Activated T-cell treated with anti-CD3 and anti-CD28 coated beads, Interleukin-2, amount 50 U/mL, for 1 hour (primary cell): Measurements from ENCODE around the gene ADAM19.
"Not testable (repeated sequence)": the region's sequence is repeated elsewhere in the genome, so short reads cannot be mapped to it uniquely, and the experiment has no call there.

Source experiments
- DNase-seq: peaks from one replicate; pipeline ENCODE4 v3.0.0-alpha.2; 2020

ADAM19 gene

GRCh38 chr5:157513182-157513581, 62.4 kb downstream of the ADAM19 start:
- no peak for DNase-seq

DNA sequence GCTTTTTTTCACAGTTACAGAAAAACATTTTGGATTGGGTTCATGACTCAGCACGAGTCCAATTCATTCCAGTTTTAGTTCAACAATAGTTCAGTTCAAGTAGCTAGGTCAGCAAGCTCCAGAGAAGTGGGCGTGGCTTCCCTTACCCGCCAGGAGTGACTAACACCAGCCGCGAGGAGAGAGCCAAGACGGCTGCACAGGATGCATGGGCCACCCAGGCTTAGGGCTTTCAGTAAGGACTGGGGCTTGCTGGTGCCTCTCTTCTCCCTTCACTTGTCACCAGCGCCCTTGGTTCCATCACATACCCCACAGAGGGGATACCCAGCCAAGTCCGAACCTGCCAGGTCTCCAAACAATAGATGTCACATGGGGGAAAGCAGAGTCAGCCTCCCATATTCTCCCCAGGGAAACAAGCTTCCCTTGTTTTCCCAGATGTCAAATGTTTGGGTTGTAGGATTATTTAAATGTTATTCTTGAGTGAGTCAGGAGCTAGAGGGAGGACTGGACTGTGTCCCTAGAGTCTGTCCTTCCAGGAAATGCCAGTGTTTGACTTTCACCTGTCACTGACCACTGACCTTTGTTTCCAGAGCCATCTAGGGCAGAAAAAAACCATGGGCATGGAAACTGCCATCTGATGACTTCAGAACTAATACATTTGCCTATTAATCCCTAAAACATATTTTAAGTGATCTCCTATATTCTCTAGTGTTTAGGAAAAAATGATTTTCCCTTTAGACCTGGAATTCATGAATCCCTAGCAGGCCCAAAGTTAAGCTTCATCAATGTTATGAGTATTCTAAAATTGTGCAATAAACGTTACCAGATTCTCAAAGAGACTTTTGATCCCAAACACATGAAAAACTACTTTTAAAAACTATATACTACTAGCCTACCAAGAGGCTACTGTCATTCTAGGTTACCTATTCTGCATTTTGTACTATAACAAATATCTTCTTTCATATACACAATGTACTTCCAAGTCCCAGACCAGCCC, 63.6 kb downstream of the ADAM19 start:
- no peak for DNase-seq

DNA sequence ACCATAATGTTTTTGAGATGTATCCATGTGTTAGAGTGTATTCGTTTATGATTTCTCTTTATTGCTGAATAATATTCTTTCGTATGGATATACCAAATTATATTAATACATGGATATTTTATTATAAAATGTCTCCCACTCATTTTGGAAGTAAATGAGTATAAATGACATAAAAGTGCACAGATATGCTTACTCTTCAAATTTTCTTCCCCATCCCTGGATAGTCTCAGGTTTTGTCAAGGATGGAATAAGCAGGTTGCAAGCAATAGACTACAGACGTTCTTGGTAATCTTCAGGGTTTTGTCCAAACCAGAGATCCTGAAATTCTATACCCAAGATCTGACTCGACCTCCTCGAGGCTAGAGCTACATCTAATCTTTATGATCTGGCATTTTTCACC, 64.9 kb downstream of the ADAM19 start:
- DNase-seq = no peak

GRCh38 chr5:157509587-157509986, 66.0 kb downstream of the ADAM19 start:
- no peak for DNase-seq

DNA sequence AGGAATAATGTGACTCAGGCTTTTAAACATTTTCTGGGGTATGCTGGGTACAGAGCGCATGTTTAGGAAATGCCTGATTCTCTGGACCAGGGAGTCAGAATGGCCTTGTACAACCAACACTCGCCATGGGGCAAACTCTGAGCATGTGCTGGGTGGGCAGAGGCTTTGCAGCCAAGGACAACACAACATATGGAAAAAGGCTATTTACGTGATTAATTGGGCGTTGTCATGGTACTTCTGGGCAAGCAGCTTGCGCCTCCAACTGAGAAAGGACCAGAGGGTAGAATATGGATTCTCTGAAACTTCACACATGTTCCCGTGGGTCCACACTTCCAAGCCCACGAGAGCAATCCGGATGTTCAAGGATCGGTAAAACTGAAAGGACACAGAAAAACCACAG, 66.5 kb downstream of the ADAM19 start:
- no peak for DNase-seq

DNA sequence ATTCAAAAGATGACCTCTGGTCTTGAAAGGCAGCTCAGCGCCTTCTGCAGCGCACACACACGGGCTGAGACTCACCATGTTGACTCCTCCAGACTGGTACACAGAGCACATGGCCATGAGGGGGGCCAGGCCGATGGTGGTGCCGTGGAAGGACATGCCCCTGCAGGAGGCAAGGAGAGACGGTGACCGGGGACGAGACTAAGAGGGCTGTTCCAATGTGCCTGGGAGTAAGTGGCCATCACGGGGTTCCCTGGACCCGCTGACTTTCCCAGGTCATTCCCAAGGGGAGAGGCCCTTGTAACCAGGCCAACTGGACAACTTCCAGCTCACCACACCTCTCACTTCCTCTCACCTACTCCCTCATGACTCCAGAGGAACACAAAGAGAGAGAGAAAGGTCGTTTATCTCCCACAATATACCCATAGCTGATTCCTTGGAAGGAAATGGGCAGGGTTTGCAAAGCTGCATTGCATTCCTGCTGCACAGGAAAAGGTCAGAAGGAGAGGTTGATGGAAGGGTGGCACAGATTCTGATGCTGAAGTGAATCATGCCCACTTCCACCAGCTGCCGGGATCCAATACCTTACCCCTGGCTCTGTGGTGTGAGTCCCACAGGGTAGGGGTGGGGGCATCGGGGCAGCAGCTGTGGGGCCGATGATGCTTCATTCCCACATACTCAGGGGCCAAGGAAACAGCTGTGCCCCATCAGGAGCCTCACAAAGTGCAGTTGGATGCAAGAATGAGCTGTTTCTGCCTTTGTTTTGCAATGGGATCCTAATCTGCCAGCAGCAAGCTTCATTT, 68.4 kb downstream of the ADAM19 start:
- no peak for DNase-seq

GRCh38 chr5:157506066-157506590, 69.4 kb downstream of the ADAM19 start:
- DNase-seq = no peak

DNA sequence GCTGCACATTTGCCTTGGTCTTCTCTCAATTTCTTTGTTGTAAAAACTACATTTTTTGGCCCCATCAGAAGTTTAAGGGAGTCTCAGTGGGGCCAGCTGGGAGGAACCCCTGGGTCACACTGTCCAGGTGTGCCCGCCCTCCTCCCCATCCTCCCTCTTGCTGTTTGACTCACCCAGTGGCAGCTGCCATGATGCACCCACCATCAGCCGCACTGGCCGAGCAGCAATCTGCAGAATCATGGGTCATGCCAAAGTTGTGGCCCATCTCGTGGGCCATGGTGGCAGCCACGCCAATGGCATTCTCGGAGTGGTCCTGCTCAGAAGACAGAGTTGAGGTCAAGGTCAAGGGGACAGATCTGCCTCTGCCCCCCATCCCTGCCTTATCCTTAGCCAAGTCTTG, 70.1 kb downstream of the ADAM19 start:
- DNase-seq = no peak

DNA sequence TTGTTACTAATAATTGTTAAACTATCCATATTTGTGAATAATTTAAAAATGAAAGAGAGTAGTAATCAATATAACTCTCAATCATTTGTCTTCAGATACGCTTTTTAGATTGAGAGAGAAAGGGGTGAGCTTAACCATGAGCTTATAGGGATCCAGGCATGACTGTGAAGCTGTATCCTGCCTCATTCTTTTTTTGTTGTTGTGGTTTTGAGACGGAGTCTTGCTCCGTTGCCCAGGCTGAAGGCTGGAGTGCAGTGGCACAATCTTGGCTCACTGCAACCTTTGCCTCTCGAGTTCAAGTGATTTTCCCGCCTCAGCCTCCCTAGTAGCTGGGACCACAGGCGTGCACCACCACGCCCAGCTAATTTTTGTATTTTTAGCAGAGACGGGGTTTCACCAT, 71.5 kb downstream of the ADAM19 start:
- DNase-seq = no peak

- no peak for DNase-seq
Observed at GRCh38 chr5:157502143-157502647, 73.4 kb downstream of the ADAM19 start.

DNA sequence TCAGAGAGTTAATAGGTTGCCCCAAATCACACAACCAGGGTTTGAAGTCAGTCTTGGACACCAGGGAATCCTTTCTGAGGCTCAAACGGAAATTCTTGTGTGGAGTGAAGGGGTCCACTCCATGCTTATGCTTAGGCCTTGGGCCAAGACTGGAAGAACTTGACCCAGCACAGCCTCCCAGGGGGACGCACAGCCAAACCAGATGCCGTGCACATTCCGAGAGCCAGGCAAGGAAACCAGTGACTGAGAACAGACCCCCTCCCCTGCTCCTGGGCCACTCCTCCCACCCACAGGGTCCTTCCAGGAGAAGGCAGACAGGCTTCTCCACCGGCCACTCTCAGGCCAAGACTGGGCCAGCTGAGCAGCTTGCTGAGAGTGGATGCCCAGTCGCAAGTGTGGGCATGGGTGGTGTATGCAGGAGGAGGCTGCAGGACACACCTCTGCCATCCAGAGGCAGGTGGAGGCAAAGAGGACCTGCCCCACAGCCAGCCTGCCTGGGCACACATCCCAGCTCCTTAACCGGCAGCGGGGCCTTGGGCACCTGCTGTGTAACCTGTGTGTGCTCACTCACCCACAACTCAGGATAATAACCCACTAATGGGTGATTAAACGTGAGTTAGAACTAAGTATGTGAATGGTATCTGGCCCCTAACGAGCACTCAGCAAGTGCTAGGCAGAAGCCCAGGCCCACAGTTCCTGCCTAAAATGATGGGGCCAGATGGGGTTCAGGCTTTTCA, 77.5 kb downstream of the ADAM19 start:
- no peak for DNase-seq

DNA sequence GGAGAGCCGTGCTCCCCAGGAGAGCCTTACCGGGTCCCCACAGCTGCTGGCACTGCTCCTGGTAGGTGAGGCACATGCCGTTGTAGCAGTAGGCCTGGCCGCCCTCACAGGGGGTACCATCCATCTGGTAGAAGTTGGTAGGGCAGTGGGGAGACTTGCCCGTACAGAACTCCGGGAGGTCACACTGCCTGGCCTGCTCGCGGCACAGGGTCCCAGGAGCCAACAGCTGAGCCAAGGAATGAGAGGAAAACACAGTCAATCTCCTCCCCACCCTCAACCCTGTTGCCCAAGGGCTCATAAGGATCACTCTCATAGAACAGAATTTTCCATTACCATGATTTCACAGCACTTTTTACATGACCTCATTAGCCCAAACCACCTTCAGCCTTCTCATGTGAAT, 78.7 kb downstream of the ADAM19 start:
- DNase-seq = no peak

DNA sequence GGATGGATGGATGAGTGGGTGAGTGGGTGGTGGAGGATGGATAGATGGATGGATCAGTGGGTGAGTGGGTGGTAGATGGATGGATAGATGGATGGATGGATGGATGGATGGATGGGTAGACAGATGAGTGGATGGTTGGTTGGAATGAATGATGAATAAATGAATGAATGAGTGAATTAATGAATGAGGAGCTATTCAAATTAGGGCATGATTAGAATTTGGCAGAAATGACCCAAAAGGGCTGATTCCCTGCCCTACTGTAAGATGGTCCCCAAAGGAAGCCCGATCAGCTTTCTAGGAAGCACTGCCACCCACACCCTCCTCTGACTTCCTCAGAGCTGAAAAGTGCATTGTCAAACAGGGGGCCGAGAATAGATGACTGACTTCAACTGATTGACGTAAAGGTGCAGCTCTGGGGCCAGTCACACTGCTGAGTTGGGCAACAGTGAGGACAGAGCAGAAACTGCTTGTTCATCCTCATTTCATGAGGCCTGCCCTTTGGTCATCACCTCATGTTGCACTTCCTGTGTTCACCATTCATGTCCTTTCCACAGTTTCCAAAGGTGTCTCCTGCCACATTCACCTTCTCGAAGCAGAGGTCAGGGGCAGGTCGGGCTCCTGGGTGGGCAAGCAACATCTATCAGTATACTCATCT, 81.3 kb downstream of the ADAM19 start:
- no peak for DNase-seq

DNA sequence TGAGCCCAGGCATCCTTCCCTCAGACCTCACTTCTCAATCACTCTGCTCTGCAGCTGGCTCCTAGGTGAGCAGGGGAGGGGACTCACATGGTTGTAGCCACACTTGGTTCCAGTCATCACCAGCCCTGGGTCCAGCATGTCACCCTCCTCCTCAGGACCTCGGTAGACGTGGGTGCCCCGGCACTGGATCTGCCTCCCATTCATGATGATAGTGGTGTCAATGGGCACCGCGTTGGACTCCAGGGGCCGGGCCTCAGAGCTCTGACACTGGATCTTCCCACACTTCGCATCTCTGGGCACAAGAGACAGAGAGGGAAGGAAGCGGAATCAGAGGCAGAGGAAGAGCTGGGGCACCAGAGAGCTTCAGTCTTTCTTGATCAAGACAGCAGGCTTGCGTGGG, 82.7 kb downstream of the ADAM19 start:
- no peak for DNase-seq

DNA sequence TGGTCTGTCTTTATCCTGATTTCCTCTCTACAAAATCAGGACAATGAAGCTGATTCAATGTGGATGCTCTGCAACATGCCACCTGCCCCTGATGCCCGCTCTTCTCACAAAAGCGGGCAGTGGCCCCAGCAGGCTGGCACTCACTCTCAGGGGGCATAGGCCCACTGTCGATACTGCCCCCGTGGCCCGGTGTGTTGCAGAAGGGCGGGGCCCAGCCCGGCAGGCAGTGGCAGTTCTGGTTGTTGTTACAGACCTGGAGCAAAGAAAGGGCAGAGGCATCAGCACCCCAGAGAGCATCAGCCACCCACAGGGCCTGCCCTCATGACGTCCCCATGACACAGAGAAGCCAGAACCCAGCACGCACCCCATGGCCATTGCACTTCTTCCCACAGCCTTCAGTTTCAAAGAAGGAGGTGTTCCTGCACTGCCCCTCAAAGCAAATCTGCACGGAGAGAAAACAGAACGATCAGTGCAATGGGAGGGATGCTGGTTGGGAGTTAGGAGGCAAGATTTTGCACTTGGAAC, 84.0 kb downstream of the ADAM19 start:
- DNase-seq = no peak

- no peak for DNase-seq
Observed at GRCh38 chr5:157487358-157487757, 88.2 kb downstream of the ADAM19 start.

GRCh38 chr5:157486861-157487260, 88.7 kb downstream of the ADAM19 start:
- no peak for DNase-seq

DNA sequence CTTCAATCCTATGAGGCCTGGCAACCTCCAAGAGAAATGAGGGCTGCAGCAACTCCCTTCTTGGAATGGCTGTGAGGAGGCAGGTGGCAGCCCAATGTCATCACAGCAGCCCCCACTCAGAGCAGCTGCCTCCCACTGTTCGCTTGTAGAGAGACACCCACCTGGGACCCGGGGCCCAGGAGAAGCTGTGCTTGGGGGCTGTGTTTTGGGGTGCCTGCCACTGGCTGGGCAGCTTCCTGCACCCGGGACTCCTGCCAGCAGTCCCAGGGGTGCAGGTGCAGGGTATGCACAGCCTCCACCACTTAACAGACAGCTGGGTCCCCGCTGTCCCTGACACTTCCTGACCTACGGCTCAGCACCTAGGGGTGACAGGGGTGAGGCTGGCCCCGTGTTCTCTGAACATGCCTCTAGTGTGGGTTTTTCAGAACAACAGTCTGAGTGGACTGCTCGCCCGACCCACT, 89.3 kb downstream of the ADAM19 start:
- no peak for DNase-seq

GRCh38 chr5:157485811-157486210, 89.8 kb downstream of the ADAM19 start:
- no peak for DNase-seq

DNA sequence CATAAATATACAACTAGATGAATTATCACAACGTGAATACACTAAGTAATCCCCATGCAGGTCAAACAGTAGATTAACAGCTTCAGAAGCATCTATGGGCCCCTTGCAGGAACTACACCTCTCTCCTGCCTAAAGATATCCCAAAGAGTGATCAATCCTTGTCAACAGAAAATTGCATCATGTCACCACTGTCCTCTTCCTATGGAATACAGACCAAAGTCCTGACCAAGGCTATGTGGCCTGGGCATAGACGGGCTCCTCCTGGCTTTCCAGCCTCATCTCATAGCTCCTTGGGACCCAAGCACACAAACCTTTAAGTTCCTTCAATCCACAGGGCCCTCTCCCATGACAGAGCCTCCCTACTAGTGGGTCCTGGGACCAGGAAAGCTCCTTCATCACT, 90.2 kb downstream of the ADAM19 start:
- no peak for DNase-seq

DNA sequence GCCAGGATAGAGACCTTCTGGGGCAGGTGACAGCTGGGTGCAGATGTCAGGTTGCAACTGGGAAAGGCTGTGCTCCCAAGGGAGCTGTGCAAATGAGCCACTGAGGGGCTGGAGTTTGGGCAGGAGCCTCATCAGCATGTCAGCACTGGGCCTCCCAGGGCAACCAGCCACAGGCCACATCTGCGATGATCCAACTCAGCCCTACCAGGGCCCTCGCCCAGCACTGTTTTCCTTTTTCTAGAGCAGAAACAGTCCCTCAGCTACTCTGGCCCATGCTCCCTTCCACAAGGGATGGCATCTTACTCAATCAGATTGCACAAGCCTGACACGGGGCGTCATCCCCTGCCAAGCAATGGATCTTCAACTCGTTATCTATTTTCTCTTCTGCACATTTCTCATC, 90.8 kb downstream of the ADAM19 start:
- no peak for DNase-seq

DNA sequence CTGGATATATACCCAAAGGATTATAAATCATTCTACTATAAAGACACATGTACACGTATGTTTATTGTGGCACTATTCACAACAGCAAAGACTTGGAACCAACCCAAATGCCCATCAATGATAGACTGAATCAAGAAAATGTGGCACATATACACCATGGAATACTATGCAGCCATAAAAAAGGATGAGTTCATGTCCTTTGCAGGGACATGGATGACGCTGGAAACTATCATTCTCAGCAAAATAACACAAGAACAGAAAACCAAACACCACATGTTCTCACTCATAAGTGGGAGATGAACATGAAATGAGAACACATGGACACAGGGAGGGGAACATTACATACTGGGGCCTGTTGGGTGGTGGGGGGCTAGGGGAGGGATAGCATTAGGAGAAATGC, 92.9 kb downstream of the ADAM19 start:
- DNase-seq = not testable (repeated sequence)
